AG08396 (cell line): Measurements from ENCODE around the gene DNM1.
"Not testable (repeated sequence)": the region's sequence is repeated elsewhere in the genome, so short reads cannot be mapped to it uniquely, and the experiment has no call there.

Experiments used
- DNase-seq: peaks from one replicate; pipeline ENCODE4 v3.0.0; 2012; ENCODE audit warnings: low spot score, mixed read lengths

The DNM1 gene

GRCh38 chr9:128178806-128179431, 24.3 kb upstream of the DNM1 start:
- no peak for DNase-seq

GRCh38 chr9:128180001-128180400, 23.2 kb upstream of the DNM1 start:
- no peak for DNase-seq

GRCh38 chr9:128180447-128180846, 22.7 kb upstream of the DNM1 start:
- no peak for DNase-seq

GRCh38 chr9:128181480-128181879, 21.7 kb upstream of the DNM1 start:
- not testable (repeated sequence) for DNase-seq

GRCh38 chr9:128182893-128183588, 20.1 kb upstream of the DNM1 start:
- DNase-seq, result no peak

- no peak for DNase-seq
Observed at GRCh38 chr9:128185979-128186965, 16.9 kb upstream of the DNM1 start.

GRCh38 chr9:128187361-128187760, 15.8 kb upstream of the DNM1 start:
- DNase-seq, result no peak

- DNase-seq, result no peak
Observed at GRCh38 chr9:128188209-128188608, 15.0 kb upstream of the DNM1 start.

GRCh38 chr9:128190013-128190412, 13.2 kb upstream of the DNM1 start:
- DNase-seq, result no peak

- DNase-seq, result no peak
Observed at GRCh38 chr9:128190516-128191405, 12.4 kb upstream of the DNM1 start.

- DNase-seq, result peak; percentile 95
Observed at GRCh38 chr9:128191406-128192046, 11.7 kb upstream of the DNM1 start, which contains the start of gene CIZ1. TSS of gene CIZ1 (minus strand) at chr9:128191572. CDS start at chr9:128190857, 715 bp downstream.

- peak; percentile 89 for DNase-seq
Observed at GRCh38 chr9:128192601-128193371, 10.4 kb upstream of the DNM1 start.

- DNase-seq, result no peak
Observed at GRCh38 chr9:128193469-128194096, 9.6 kb upstream of the DNM1 start.

GRCh38 chr9:128201441-128202369, 1.5 kb upstream of the DNM1 start:
- no peak for DNase-seq

GRCh38 chr9:128202648-128203023, 543 bp upstream of the DNM1 start:
- DNase-seq, result no peak

GRCh38 chr9:128203707-128204551, 750 bp downstream of the DNM1 start:
- DNase-seq, result peak; percentile 65

GRCh38 chr9:128204858-128205257, 1.7 kb downstream of the DNM1 start:
- no peak for DNase-seq
